HG03103 (cell line): ENCODE measurements around the gene PDE4C.
"Not testable (repeated sequence)": the region's sequence is repeated elsewhere in the genome, so short reads cannot be mapped to it uniquely, and the experiment has no call there.

Experiments used
- ATAC-seq: cut with Tn5 transposase; IDR thresholded peaks from one replicate; pipeline ENCODE4 v1.9.1; 2021; ENCODE audit warnings: low read depth; ENCODE audit not compliant: unreplicated experiment

PDE4C gene

GRCh38 chr19:18224525-18225354 lies 1.5 kb downstream of the PDE4C start:
- ATAC-seq = peak; percentile 86

GRCh38 chr19:18223860-18224524 lies 2.2 kb downstream of the PDE4C start:
- no peak for ATAC-seq

- ATAC-seq = no peak
Observed at GRCh38 chr19:18221815-18222725, 4.2 kb downstream of the PDE4C start.

GRCh38 chr19:18220632-18221275 lies 5.5 kb downstream of the PDE4C start:
- no peak for ATAC-seq

GRCh38 chr19:18219911-18220631 lies 6.2 kb downstream of the PDE4C start:
- ATAC-seq = no peak

- ATAC-seq = no peak
Observed at GRCh38 chr19:18218600-18218999, 7.6 kb downstream of the PDE4C start.

GRCh38 chr19:18218159-18218558 lies 8.1 kb downstream of the PDE4C start:
- no peak for ATAC-seq

- ATAC-seq = no peak
Observed at GRCh38 chr19:18216789-18217188, 9.4 kb downstream of the PDE4C start.

- ATAC-seq = no peak
Observed at GRCh38 chr19:18214779-18215433, 11.3 kb downstream of the PDE4C start.

GRCh38 chr19:18211683-18212082 lies 14.6 kb downstream of the PDE4C start:
- ATAC-seq = no peak

GRCh38 chr19:18209912-18210311 lies 16.3 kb downstream of the PDE4C start:
- not testable (repeated sequence) for ATAC-seq

GRCh38 chr19:18208098-18208951 lies 17.9 kb downstream of the PDE4C start:
- no peak for ATAC-seq

- ATAC-seq = no peak
Observed at GRCh38 chr19:18206018-18206417, 20.2 kb downstream of the PDE4C start.

GRCh38 chr19:18205200-18205892 lies 20.9 kb downstream of the PDE4C start:
- ATAC-seq = no peak

- peak; percentile 4 for ATAC-seq
Observed at GRCh38 chr19:18204394-18205199, 21.6 kb downstream of the PDE4C start.

- ATAC-seq = peak; percentile 87
Observed at GRCh38 chr19:18203863-18204393, 22.3 kb downstream of the PDE4C start, which contains the start of gene RAB3A. TSS of gene RAB3A (minus strand) at chr19:18204042. CDS start at chr19:18202740, 1,302 bp downstream.
